ENCODE data around the gene SNRK. TPM values are rescaled to one million over a fixed set of nuclear protein-coding genes. Genes with fewer than 3 reads are reported as not detected.

Gene SNRK
- total and polyA plus RNA-seq, 2 of the 13 experiments (the other 11 are each of a cell fraction or from before 2014, with no cell fraction given): 11.4 to 16.1 TPM

DNA sequence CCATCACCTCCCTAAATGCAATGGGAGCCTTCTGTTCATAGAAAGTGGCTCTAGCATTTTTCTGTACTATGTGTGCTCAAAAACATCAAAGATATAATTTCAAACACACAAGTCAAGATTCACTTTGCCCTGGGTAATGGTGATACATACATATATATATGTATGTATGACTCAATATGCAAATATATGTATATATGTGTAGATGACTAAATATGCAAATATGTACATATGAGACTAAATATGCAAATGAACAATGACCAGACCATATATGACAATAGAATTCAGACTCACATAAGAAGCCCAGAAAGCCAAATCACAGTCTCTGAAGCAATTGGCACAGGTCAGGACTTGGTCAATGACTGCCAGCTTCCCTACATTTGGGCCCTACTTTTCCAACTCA is 36.9 kb upstream of the SNRK start:
- Histone ChIP-seq H3K27me3 (ENCODE audit: control insufficient read depth in 1 of 2, insufficient read depth in 2 of 2, low read length in 2 of 2) (peaks cover 0 to 18% of the 10 kb centered on the region in 2 experiments; a peak in 2 of 5 replicates), H3K79me2 (ENCODE audit: insufficient read depth, low read length) (no peaks in the 10 kb centered on the region), H3K9ac (ENCODE audit: insufficient read depth, low read depth, low read length) (no peak overlapping the region), H3K27ac (ENCODE audit: extremely low read length, insufficient read depth, low read length) (no peak overlapping the region), H3K4me1 (ENCODE audit: insufficient read depth, low read length) (no peaks in the 10 kb centered on the region), H3K4me3 (replicated peaks in 1 of 3; ENCODE audit: insufficient read depth in 1 of 3, low read depth in 2 of 3, low read length in 3 of 3) (no peak overlapping the region), H3K36me3 (replicated peaks in 1 of 2; ENCODE audit: control insufficient read depth in 1 of 2, insufficient read depth in 2 of 2, low read length in 2 of 2) (no peaks in the 10 kb centered on the region), H4K20me1 (ENCODE audit: insufficient read depth, low read length) (no peaks in the 10 kb centered on the region), H3K9me3 (ENCODE audit: low read length) (no peaks in the 10 kb centered on the region), H2AFZ (ENCODE audit: low read length) (no peak overlapping the region), H3K4me2 (ENCODE audit: low read depth, low read length) (no peak overlapping the region)
- intact Hi-C loops (cut with micrococcal nuclease; ENCODE audit: unreplicated experiment) (no loop called here), in situ Hi-C loops (cut with HindIII; ENCODE audit: extremely low pct_ligation_motif_present, low pct_unique_long_range_greater_than_20kb) (no loop called here)
- no peak for FAIRE-seq
- ChIA-PET POLR2A (no interaction called here), CTCF (ENCODE audit: low intra/inter-chr PET ratio, low total read pairs) (no interaction called here)
- no peak for DNase-seq (ENCODE audit: low spot score)
- no TSS peak for BruUV-seq (replicated peaks)
- ATAC-seq: no peak
- TF ChIP-seq ZNF232 (CRISPR knock-in tag; IDR thresholded peaks at IDR 0.05; ENCODE audit: borderline replicate concordance): no peak
- no peak for TF ChIP-seq SKI (IDR thresholded peaks at IDR 0.05; ENCODE audit: partially characterized antibody)
- TF ChIP-seq, protein P1, sequence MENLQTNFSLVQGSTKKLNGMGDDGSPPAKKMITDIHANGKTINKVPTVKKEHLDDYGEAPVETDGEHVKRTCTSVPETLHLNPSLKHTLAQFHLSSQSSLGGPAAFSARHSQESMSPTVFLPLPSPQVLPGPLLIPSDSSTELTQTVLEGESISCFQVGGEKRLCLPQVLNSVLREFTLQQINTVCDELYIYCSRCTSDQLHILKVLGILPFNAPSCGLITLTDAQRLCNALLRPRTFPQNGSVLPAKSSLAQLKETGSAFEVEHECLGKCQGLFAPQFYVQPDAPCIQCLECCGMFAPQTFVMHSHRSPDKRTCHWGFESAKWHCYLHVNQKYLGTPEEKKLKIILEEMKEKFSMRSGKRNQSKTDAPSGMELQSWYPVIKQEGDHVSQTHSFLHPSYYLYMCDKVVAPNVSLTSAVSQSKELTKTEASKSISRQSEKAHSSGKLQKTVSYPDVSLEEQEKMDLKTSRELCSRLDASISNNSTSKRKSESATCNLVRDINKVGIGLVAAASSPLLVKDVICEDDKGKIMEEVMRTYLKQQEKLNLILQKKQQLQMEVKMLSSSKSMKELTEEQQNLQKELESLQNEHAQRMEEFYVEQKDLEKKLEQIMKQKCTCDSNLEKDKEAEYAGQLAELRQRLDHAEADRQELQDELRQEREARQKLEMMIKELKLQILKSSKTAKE (CRISPR knock-in tag; IDR thresholded peaks at IDR 0.05; ENCODE audit: borderline replicate concordance): no peak
- no peak for TF ChIP-seq MEIS1 (CRISPR knock-in tag; IDR thresholded peaks at IDR 0.05; ENCODE audit: borderline replicate concordance)
- TF ChIP-seq ZNF563 (CRISPR knock-in tag; IDR thresholded peaks at IDR 0.05): no peak

DNA sequence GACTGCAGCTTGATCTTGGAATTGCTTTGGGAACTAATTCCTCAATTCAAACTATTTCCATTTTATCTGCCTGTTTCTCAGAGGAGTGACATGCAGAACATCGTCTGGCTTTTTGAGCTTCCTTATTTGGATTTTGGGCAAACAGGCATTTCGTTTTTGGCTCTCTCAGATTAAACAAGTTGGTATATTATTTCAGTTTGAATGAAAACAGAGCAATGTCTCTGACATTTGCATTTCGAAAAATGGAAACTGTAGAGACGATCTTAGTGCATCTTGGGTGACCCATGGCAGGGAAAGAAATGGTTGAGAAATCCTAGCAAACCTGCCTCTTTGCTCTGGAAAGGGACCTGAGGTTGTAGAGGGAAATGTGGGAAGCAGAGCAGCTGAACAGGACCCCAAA is 33.0 kb upstream of the SNRK start:
- POLR2A ChIA-PET: no interaction called here
- no TSS peak for BruUV-seq (replicated peaks)
- TF ChIP-seq SMC3 (IDR thresholded peaks at IDR 0.05; ENCODE audit: low read length): no peak
- TF ChIP-seq, protein P2, sequence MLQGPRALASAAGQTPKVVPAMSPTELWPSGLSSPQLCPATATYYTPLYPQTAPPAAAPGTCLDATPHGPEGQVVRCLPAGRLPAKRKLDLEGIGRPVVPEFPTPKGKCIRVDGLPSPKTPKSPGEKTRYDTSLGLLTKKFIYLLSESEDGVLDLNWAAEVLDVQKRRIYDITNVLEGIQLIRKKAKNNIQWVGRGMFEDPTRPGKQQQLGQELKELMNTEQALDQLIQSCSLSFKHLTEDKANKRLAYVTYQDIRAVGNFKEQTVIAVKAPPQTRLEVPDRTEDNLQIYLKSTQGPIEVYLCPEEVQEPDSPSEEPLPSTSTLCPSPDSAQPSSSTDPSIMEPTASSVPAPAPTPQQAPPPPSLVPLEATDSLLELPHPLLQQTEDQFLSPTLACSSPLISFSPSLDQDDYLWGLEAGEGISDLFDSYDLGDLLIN (CRISPR knock-in tag; IDR thresholded peaks at IDR 0.05; ENCODE audit: borderline replicate concordance): no peak
- no peak for TF ChIP-seq KLF16 (CRISPR knock-in tag; IDR thresholded peaks at IDR 0.05)
- TF ChIP-seq, protein P3, sequence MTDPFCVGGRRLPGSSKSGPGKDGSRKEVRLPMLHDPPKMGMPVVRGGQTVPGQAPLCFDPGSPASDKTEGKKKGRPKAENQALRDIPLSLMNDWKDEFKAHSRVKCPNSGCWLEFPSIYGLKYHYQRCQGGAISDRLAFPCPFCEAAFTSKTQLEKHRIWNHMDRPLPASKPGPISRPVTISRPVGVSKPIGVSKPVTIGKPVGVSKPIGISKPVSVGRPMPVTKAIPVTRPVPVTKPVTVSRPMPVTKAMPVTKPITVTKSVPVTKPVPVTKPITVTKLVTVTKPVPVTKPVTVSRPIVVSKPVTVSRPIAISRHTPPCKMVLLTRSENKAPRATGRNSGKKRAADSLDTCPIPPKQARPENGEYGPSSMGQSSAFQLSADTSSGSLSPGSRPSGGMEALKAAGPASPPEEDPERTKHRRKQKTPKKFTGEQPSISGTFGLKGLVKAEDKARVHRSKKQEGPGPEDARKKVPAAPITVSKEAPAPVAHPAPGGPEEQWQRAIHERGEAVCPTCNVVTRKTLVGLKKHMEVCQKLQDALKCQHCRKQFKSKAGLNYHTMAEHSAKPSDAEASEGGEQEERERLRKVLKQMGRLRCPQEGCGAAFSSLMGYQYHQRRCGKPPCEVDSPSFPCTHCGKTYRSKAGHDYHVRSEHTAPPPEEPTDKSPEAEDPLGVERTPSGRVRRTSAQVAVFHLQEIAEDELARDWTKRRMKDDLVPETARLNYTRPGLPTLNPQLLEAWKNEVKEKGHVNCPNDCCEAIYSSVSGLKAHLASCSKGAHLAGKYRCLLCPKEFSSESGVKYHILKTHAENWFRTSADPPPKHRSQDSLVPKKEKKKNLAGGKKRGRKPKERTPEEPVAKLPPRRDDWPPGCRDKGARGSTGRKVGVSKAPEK (CRISPR knock-in tag; IDR thresholded peaks at IDR 0.05; ENCODE audit: borderline replicate concordance): no peak
- TF ChIP-seq CENPT (CRISPR knock-in tag; IDR thresholded peaks at IDR 0.05; ENCODE audit: low read depth): no peak
- no peak for TF ChIP-seq MLLT10 (CRISPR knock-in tag; IDR thresholded peaks at IDR 0.05)

More for the DNA sequence above, 33.0 kb upstream of the SNRK start:
- FAIRE-seq (no peak), ATAC-seq (no peak), DNase-seq (ENCODE audit: low spot score) (no peak)
- no peaks in the 10 kb centered on the region for H3K36me3 ChIP-seq (replicated peaks in 1 of 2; ENCODE audit: control insufficient read depth in 1 of 2, insufficient read depth in 2 of 2, low read length in 2 of 2)
- peaks cover 0 to 22% of the 10 kb centered on the region in 2 experiments; a peak in 2 of 5 replicates for H3K27me3 ChIP-seq (ENCODE audit: control insufficient read depth in 1 of 2, insufficient read depth in 2 of 2, low read length in 2 of 2)
- CTCF ChIA-PET (ENCODE audit: low intra/inter-chr PET ratio, low total read pairs): no interaction called here
- H3K9ac ChIP-seq (ENCODE audit: insufficient read depth, low read depth, low read length): no peak overlapping the region
- H3K4me3 ChIP-seq (replicated peaks in 1 of 3; ENCODE audit: insufficient read depth in 1 of 3, low read depth in 2 of 3, low read length in 3 of 3): no peak overlapping the region
- H4K20me1 ChIP-seq (ENCODE audit: insufficient read depth, low read length): no peaks in the 10 kb centered on the region
- H3K4me2 ChIP-seq (ENCODE audit: low read depth, low read length): no peak overlapping the region
- H3K79me2 ChIP-seq (ENCODE audit: insufficient read depth, low read length): no peaks in the 10 kb centered on the region
- H3K9me3 ChIP-seq (ENCODE audit: low read length): no peaks in the 10 kb centered on the region
- intact Hi-C loops (cut with micrococcal nuclease; ENCODE audit: unreplicated experiment): no loop called here
- no peak overlapping the region for H2AFZ ChIP-seq (ENCODE audit: low read length)
- no peak overlapping the region for H3K27ac ChIP-seq (ENCODE audit: extremely low read length, insufficient read depth, low read length)
- WGBS (ENCODE audit: low lambda C conversion rate): 3% methylated on average over 4 of the region's 4 CpGs
- peaks cover 10% of the 10 kb centered on the region for H3K4me1 ChIP-seq (ENCODE audit: insufficient read depth, low read length)
- in situ Hi-C loops (cut with HindIII; ENCODE audit: extremely low pct_ligation_motif_present, low pct_unique_long_range_greater_than_20kb): no loop called here

All from HepG2 (cell line).